Measurements from ENCODE around the gene HOXA3. TPM values are rescaled to one million over a fixed set of nuclear protein-coding genes. Genes with fewer than 3 reads are reported as not detected.

HOXA3 gene
- total RNA-seq, 1 experiment from 2014 or later: 30.2 TPM

DNA sequence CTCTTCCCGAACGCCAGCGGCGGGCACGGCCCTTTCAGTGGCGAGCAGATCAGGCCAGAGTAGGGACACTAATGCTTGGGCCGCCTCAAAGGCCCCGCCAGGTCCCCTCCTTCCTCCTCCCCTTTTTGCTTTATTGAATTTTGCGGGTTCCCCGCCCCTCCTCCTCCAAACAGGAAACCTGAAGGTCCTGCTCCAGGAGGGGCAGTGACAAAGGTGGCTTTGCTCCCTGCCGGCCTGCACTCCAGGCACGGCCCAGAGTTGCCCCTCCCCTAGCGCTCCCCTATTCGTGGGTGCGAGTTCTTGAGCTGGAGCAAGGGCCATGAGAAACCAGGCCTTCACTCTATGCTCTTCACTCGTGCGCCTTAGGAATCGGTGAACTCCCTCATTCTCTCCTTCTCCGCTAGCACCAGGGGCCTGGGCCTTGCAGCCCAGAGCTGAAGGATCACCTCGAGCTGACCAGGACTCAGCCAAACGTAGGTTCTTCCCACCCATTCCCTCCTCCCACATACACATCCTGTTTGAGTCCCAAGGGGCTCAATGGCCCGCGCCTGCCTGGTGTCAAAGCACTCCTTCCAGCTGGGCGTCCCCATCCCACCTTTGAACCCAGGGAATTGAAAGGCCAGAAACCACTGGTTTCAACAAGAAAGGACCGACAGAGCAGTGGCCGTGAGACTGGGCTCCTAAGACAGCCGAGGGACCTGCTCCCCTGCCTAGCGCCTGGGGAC, 4.2 kb downstream of the HOXA3 start:
- Histone ChIP-seq H3K27ac (ENCODE audit: low read length) (peak overlapping the region; percentile 24), H3K27me3 (ENCODE audit: control insufficient read depth, insufficient read depth, low read length) (no peaks in the 10 kb centered on the region), H3K9me3 (ENCODE audit: control insufficient read depth, insufficient read depth, low read depth, low read length) (no peaks in the 10 kb centered on the region), H3K4me1 (ENCODE audit: control insufficient read depth, insufficient read depth, low read length) (peaks cover 22% of the 10 kb centered on the region), H3K4me3 (ENCODE audit: low read depth in 2 of 2, low read length in 2 of 2) (no peak overlapping the region), H3K36me3 (ENCODE audit: control insufficient read depth, insufficient read depth, low read length) (no peaks in the 10 kb centered on the region)
- no peak for ATAC-seq
- POLR2A ChIA-PET: no interaction called here
- in situ Hi-C loops (cut with HindIII; ENCODE audit: low pct_unique_long_range_greater_than_20kb, low sequenced_read_pairs): no loop called here
- no TSS peak for BruUV-seq (replicated peaks)
- TF ChIP-seq, protein P1, sequence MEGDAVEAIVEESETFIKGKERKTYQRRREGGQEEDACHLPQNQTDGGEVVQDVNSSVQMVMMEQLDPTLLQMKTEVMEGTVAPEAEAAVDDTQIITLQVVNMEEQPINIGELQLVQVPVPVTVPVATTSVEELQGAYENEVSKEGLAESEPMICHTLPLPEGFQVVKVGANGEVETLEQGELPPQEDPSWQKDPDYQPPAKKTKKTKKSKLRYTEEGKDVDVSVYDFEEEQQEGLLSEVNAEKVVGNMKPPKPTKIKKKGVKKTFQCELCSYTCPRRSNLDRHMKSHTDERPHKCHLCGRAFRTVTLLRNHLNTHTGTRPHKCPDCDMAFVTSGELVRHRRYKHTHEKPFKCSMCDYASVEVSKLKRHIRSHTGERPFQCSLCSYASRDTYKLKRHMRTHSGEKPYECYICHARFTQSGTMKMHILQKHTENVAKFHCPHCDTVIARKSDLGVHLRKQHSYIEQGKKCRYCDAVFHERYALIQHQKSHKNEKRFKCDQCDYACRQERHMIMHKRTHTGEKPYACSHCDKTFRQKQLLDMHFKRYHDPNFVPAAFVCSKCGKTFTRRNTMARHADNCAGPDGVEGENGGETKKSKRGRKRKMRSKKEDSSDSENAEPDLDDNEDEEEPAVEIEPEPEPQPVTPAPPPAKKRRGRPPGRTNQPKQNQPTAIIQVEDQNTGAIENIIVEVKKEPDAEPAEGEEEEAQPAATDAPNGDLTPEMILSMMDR (IDR thresholded peaks at IDR 0.05): no peak
- no peak for TF ChIP-seq SIN3A (IDR thresholded peaks at IDR 0.05; ENCODE audit: borderline replicate concordance, insufficient read depth, low read depth, low read length)
- no peak for TF ChIP-seq TCF7L2 (IDR thresholded peaks at IDR 0.05; ENCODE audit: low read depth, low read length)
- TF ChIP-seq, protein P2, sequence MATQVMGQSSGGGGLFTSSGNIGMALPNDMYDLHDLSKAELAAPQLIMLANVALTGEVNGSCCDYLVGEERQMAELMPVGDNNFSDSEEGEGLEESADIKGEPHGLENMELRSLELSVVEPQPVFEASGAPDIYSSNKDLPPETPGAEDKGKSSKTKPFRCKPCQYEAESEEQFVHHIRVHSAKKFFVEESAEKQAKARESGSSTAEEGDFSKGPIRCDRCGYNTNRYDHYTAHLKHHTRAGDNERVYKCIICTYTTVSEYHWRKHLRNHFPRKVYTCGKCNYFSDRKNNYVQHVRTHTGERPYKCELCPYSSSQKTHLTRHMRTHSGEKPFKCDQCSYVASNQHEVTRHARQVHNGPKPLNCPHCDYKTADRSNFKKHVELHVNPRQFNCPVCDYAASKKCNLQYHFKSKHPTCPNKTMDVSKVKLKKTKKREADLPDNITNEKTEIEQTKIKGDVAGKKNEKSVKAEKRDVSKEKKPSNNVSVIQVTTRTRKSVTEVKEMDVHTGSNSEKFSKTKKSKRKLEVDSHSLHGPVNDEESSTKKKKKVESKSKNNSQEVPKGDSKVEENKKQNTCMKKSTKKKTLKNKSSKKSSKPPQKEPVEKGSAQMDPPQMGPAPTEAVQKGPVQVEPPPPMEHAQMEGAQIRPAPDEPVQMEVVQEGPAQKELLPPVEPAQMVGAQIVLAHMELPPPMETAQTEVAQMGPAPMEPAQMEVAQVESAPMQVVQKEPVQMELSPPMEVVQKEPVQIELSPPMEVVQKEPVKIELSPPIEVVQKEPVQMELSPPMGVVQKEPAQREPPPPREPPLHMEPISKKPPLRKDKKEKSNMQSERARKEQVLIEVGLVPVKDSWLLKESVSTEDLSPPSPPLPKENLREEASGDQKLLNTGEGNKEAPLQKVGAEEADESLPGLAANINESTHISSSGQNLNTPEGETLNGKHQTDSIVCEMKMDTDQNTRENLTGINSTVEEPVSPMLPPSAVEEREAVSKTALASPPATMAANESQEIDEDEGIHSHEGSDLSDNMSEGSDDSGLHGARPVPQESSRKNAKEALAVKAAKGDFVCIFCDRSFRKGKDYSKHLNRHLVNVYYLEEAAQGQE (IDR thresholded peaks at IDR 0.05; ENCODE audit: insufficient read depth in 1 of 2, low read depth in 2 of 2, low read length in 1 of 2): no peak
- no peak for TF ChIP-seq POLR2AphosphoS5 (IDR thresholded peaks at IDR 0.05; ENCODE audit: low read depth, low read length)
- CTCF ChIA-PET: interaction anchor here (0.5 to 3.4 kb wide), 2 partner anchors 13 kb away, joined by 3 to 24 read pairs; no protein-coding TSS in a partner anchor
- DNase-seq (ENCODE audit: low read depth, low spot score): no peak
- intact Hi-C loops (cut with micrococcal nuclease; ENCODE audit: unreplicated experiment): no loop called here

DNA sequence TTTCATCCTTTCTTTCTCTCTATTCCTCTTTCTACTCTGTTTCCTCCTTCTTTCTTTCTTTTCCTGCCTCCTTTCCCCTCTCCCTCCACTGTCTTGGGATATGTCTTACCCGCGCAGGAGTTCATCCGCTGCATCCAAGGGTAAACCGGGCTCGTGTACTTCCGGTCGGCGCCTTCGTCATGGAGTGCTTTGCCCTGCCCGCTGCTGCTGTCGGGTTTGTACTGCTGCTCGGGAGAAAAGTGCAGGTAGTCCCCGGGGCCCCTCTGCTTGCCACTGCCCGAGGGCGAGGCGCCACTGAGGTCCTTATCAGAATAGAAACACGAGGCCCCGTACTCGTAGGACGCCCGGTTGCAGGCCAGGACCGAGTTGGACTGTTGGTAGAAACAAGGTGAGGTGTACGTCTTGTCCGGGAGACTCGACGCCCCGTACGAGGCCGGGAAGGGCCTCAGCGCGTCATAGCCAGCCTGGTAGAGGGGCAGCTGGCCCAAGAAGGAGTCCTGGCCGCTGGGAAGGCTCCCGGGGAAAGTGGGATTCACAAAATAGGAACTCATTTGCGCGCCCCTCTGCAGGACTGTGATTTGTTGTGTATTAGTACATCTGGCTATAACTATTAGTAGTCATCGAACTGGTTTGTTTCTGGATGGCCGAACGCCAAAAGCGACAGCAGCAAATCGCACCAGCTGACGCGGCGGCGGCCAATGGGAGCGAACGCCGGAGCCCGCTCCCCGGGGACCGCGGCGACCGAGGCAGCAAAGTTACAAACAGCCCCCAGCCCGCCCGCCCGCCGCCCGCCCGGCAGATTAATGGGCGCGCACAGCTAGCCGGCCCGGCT, 5.0 kb downstream of the HOXA3 start, which contains the start of gene HOXA6:
TSS of gene HOXA6 (minus strand) at position 576 of the 832 bp plus-strand sequence. CDS start at position 551, 25 bp downstream.
- H3K36me3 ChIP-seq (ENCODE audit: control insufficient read depth, insufficient read depth, low read length): no peaks in the 10 kb centered on the region
- TF ChIP-seq SIN3A (IDR thresholded peaks at IDR 0.05; ENCODE audit: borderline replicate concordance, insufficient read depth, low read depth, low read length): no peak
- TF ChIP-seq, protein P1 (IDR thresholded peaks at IDR 0.05): no peak
- no peak for TF ChIP-seq TCF7L2 (IDR thresholded peaks at IDR 0.05; ENCODE audit: low read depth, low read length)
- TF ChIP-seq POLR2AphosphoS5 (IDR thresholded peaks at IDR 0.05; ENCODE audit: low read depth, low read length): no peak
- TF ChIP-seq, protein P2 (IDR thresholded peaks at IDR 0.05; ENCODE audit: insufficient read depth in 1 of 2, low read depth in 2 of 2, low read length in 1 of 2): no peak
- no peaks in the 10 kb centered on the region for H3K9me3 ChIP-seq (ENCODE audit: control insufficient read depth, insufficient read depth, low read depth, low read length)
- intact Hi-C loops (cut with micrococcal nuclease; ENCODE audit: unreplicated experiment) (no loop called here), in situ Hi-C loops (cut with HindIII; ENCODE audit: low pct_unique_long_range_greater_than_20kb, low sequenced_read_pairs) (no loop called here)
- no peak within 1 kb of the TSS for H3K4me3 ChIP-seq (ENCODE audit: low read depth in 2 of 2, low read length in 2 of 2)
- H3K27ac ChIP-seq (ENCODE audit: low read length): peak within 1 kb of the TSS; percentile 24
- ATAC-seq: no peak
- DNase-seq (ENCODE audit: low read depth, low spot score): no peak
- ChIA-PET POLR2A (no interaction called here), CTCF (no interaction called here)
- no TSS peak for BruUV-seq (replicated peaks)
- no peaks in the 10 kb centered on the region for H3K27me3 ChIP-seq (ENCODE audit: control insufficient read depth, insufficient read depth, low read length)
- peaks cover 22% of the 10 kb centered on the region for H3K4me1 ChIP-seq (ENCODE audit: control insufficient read depth, insufficient read depth, low read length)
